Activated CD8-positive, alpha-beta memory T cell treated with anti-CD3 and anti-CD28 coated beads for 36 hours (primary cell): ENCODE data around the gene NEBL. TPM values are rescaled to one million over a fixed set of nuclear protein-coding genes. Genes with fewer than 3 reads are reported as not detected.

Experiments used
- CTCF ChIA-PET: fragments of 350-600 bp; sonication (Branson Sonifier 250); formaldehyde crosslinking; loops from one replicate; lab custom pipeline; 2021; ENCODE audit warnings: antibody characterized with exemption; lab: Charles Lee
- POLR2A ChIA-PET: fragments of 350-600 bp; sonication (Branson Sonifier 250); formaldehyde crosslinking; loops from one replicate; lab custom pipeline; 2021; ENCODE audit warnings: antibody characterized with exemption; lab: Charles Lee
- total RNA-seq, 2 experiments: library from RNA; stranded (reverse); gene quantifications; one replicate each; pipeline ENCODE4 v1.2.3, GENCODE V29; 2021

NEBL gene
- total RNA-seq, 2 experiments from 2014 or later, result 0.46 to 0.51 TPM

- ChIA-PET POLR2A (no interaction called here), CTCF (interaction anchor here (1.2 kb wide), 1 partner anchor 9 kb away, joined by 3 read pairs; no protein-coding TSS in a partner anchor)
Observed at GRCh38 chr10:20874261-20874660, 22.9 kb downstream of the NEBL start.

GRCh38 chr10:20871970-20872369 lies 25.1 kb downstream of the NEBL start:
- ChIA-PET POLR2A (no interaction called here), CTCF (no interaction called here)

GRCh38 chr10:20870834-20871233 lies 26.3 kb downstream of the NEBL start:
- CTCF ChIA-PET, result no interaction called here

GRCh38 chr10:20863008-20863407 lies 34.1 kb downstream of the NEBL start:
- CTCF ChIA-PET, result no interaction called here

More at GRCh38 chr10:20870834-20871233, 26.3 kb downstream of the NEBL start:
- POLR2A ChIA-PET, result no interaction called here

GRCh38 chr10:20858292-20859124 lies 38.6 kb downstream of the NEBL start:
- POLR2A ChIA-PET, result no interaction called here
- CTCF ChIA-PET, result interaction anchor here (0.6 kb wide), 1 partner anchor 606 kb away, joined by 3 read pairs; no protein-coding TSS in a partner anchor

More at GRCh38 chr10:20863008-20863407, 34.1 kb downstream of the NEBL start:
- POLR2A ChIA-PET, result no interaction called here

GRCh38 chr10:20856484-20856883 lies 40.6 kb downstream of the NEBL start:
- ChIA-PET POLR2A (no interaction called here), CTCF (no interaction called here)

- ChIA-PET POLR2A (no interaction called here), CTCF (no interaction called here)
Observed at GRCh38 chr10:20855398-20856038, 41.6 kb downstream of the NEBL start.

GRCh38 chr10:20853276-20853675 lies 43.8 kb downstream of the NEBL start:
- ChIA-PET CTCF (no interaction called here), POLR2A (no interaction called here)

- ChIA-PET POLR2A (no interaction called here), CTCF (no interaction called here)
Observed at GRCh38 chr10:20852303-20852702, 44.8 kb downstream of the NEBL start.

- POLR2A ChIA-PET, result no interaction called here
- CTCF ChIA-PET, result no interaction called here
Observed at GRCh38 chr10:20847512-20847911, 49.6 kb downstream of the NEBL start.

- ChIA-PET CTCF (no interaction called here), POLR2A (no interaction called here)
Observed at GRCh38 chr10:20846263-20846662, 50.8 kb downstream of the NEBL start.

- ChIA-PET POLR2A (no interaction called here), CTCF (no interaction called here)
Observed at GRCh38 chr10:20841419-20841818, 55.7 kb downstream of the NEBL start.

GRCh38 chr10:20839910-20840309 lies 57.2 kb downstream of the NEBL start:
- POLR2A ChIA-PET, result no interaction called here
- CTCF ChIA-PET, result no interaction called here

GRCh38 chr10:20839141-20839540 lies 58.0 kb downstream of the NEBL start:
- ChIA-PET POLR2A (no interaction called here), CTCF (no interaction called here)

- ChIA-PET CTCF (no interaction called here), POLR2A (no interaction called here)
Observed at GRCh38 chr10:20836401-20836800, 60.7 kb downstream of the NEBL start.

GRCh38 chr10:20835335-20835734 lies 61.8 kb downstream of the NEBL start:
- ChIA-PET POLR2A (interaction anchor here (0.6 kb wide), 1 partner anchor 213 kb away, joined by 6 read pairs; no protein-coding TSS in a partner anchor), CTCF (no interaction called here)

- CTCF ChIA-PET, result no interaction called here
- POLR2A ChIA-PET, result no interaction called here
Observed at GRCh38 chr10:20834825-20835224, 62.3 kb downstream of the NEBL start.

- POLR2A ChIA-PET, result no interaction called here
- CTCF ChIA-PET, result no interaction called here
Observed at GRCh38 chr10:20822825-20823224, 74.3 kb downstream of the NEBL start.

GRCh38 chr10:20817646-20818045 lies 79.5 kb downstream of the NEBL start:
- CTCF ChIA-PET, result no interaction called here
- POLR2A ChIA-PET, result no interaction called here

GRCh38 chr10:20817116-20817515 lies 80.0 kb downstream of the NEBL start:
- ChIA-PET POLR2A (no interaction called here), CTCF (no interaction called here)

- ChIA-PET CTCF (no interaction called here), POLR2A (no interaction called here)
Observed at GRCh38 chr10:20814116-20814515, 83.0 kb downstream of the NEBL start.
